Posterior vena cava (tissue), 2 donors: ENCODE measurements around the gene XRCC6. TPM values are rescaled to one million over a fixed set of nuclear protein-coding genes. Genes with fewer than 3 reads are reported as not detected.
A peak's percentile ranks its signal among the peaks of the same experiment; 100 is the strongest.
"Not testable (repeated sequence)": the region's sequence is repeated elsewhere in the genome, so short reads cannot be mapped to it uniquely, and the experiment has no call there.

Experiments used
- DNase-seq: peaks from one replicate; pipeline ENCODE4 v3.0.0-alpha.2; 2020; ENCODE audit warnings: low spot score
- intact Hi-C, 2 donors: fragments of 100-400 bp; cut with DNase I; formaldehyde crosslinking; loops; one replicate each; pipeline versions ENCODE4 v1.14.1 to v1.14.2; 2022 to 2023
- long read RNA-seq, 2 donors: library from polyadenylated mRNA; unstranded; transcript quantifications; one replicate each; pipeline ENCODE4 v2.0.0, GENCODE V29; 2020 to 2021
- total RNA-seq, 2 donors: library from RNA; stranded (reverse); fragmentation: NEBNext Ultra II Directional; extraction: Animal tissue kit (Norgen Biotek cat#: 25700); gene quantifications; one replicate each; pipeline ENCODE4 v1.2.1, GENCODE V29; 2021
- donor health status: DM: yes; HTN: yes; CAD: no.
- donor health status: DM: yes; HTN: yes; CAD: no.

The XRCC6 gene
- total RNA-seq: 100 to 1,000 TPM; 145 to 154 TPM
- long read RNA-seq, donor 1, transcript XRCC6-201 (12 exons, 2,709 nt): minor isoform, 7 of 132 reads
- long read RNA-seq, donor 1, transcript XRCC6-202 (13 exons, 2,296 nt): major isoform, 115 of 132 reads
- long read RNA-seq, donor 1, partial matches to known transcripts: 2 of 132 reads
- long read RNA-seq, donor 1, other reads (novel, unspliced or antisense): 8 of 132 reads
- long read RNA-seq, donor 2, transcript XRCC6-206 (12 exons, 2,148 nt): minor isoform, 10 of 1,016 reads
- long read RNA-seq, donor 2, transcript XRCC6-201 (12 exons, 2,709 nt): minor isoform, 39 of 1,016 reads
- long read RNA-seq, donor 2, transcript XRCC6-202 (13 exons, 2,296 nt): major isoform, 869 of 1,016 reads
- long read RNA-seq, donor 2, transcript XRCC6-205 (13 exons, 2,200 nt): minor isoform, 6 of 1,016 reads
- long read RNA-seq, donor 2, partial matches to known transcripts: 45 of 1,016 reads
- long read RNA-seq, donor 2, other reads (novel, unspliced or antisense): 46 of 1,016 reads

- DNase-seq: peak; percentile 100
- intact Hi-C loops: no loop called here
Observed at GRCh38 chr22:41621099-41621910, at the start of gene XRCC6. Gene XRCC6, plus strand, starts transcription at chr22:41621295. Its CDS starts 710 bp downstream, at chr22:41622005.

DNA sequence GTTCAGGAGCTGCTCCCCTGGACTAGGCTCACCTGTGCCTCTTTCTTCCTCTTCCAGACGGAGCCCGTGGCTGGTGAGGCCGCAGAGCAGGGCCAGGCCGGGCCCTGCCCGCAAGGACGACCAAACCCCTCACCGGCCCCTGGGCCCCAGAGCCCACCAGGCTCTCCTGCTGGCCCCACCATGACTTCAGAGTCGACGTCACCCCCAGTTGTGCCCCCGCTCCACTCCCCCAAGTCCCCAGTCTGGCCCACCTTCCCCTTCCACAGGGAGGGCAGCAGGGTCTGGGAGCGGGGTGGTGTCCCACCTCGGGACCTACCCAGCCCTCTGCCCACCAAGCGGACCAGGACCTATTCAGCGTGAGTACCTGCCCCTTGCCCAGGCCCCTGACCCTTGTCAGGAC lies 49.3 kb upstream of the XRCC6 start:
- intact Hi-C loops: no loop called here
- DNase-seq: no peak

- intact Hi-C loops, DNase-seq: not testable (repeated sequence)
Observed at GRCh38 chr22:41572305-41572704, 48.8 kb upstream of the XRCC6 start.

GRCh38 chr22:41573677-41574076 lies 47.4 kb upstream of the XRCC6 start:
- intact Hi-C loops: no loop called here
- DNase-seq: no peak

DNA sequence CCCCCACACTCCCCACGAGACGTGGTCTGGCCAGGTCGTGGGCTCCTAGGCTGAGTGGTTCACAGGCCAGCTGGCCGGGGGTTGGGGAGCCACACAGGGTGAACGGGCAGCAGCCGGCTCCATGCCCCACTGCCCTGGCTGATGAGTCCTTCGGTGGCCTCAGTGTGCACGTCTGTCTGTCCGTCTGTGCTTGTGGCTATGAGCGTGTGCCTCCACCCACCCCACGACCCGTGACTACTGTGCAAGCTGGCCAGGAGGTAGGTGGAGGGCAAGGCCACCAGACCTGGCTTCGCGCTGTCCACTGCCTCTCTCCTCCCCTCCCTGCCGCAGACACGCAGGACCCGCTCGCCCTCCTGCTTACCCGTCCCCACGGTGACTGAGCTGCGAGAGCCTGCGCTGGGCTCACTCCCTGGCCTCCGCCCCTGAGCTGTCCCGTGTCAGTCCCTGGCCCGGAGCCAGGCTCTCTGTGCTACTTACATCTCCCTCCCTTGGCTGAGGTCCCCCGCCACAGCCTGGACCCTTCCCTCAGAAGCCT lies 46.2 kb upstream of the XRCC6 start:
- intact Hi-C loops: no loop called here
- peak; percentile 92 for DNase-seq

GRCh38 chr22:41575533-41575932 lies 45.6 kb upstream of the XRCC6 start:
- DNase-seq: no peak
- intact Hi-C loops: no loop called here

DNA sequence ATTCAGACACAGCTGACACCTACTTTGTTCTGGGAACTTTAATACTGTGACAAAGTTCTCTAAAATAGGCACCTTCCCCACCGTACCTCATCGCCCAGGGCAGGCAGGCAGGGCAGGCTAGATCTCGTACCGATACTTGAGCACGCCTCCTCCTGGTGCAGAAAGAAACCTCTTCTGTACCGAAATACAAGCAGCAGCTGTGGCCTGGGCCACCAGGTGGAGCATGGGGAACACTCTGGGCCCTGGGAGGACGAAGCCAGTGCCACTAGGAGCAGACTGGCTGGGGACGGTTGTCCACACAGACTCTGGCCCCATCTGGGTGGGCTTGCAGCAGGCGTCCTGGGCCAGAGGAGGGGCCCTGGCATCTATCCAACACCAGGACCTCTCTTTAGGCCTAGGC lies 44.2 kb upstream of the XRCC6 start:
- intact Hi-C loops: no loop called here
- DNase-seq: no peak

GRCh38 chr22:41578114-41578513 lies 43.0 kb upstream of the XRCC6 start:
- intact Hi-C loops: no loop called here
- DNase-seq: no peak

DNA sequence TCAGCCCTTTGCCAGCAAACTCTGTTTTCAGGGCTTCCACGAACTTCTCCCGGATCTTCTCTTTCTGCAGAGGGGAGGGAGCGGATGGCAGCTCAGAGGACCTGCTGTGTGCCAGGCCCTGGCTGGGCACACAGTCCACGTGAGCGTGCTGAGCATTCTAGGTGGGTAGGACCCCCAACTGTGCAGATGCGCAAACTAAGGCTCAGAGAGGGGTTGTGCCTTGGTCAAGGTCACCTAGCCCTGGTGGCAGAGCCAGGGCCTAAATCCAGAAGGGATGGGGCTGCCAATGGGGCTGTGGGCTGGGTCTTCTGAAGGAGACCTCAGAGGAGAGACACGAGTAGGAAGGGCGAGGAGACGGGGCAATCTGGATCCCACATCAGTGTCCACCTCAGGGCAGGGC lies 42.3 kb upstream of the XRCC6 start:
- intact Hi-C loops: no loop called here
- DNase-seq: no peak

DNA sequence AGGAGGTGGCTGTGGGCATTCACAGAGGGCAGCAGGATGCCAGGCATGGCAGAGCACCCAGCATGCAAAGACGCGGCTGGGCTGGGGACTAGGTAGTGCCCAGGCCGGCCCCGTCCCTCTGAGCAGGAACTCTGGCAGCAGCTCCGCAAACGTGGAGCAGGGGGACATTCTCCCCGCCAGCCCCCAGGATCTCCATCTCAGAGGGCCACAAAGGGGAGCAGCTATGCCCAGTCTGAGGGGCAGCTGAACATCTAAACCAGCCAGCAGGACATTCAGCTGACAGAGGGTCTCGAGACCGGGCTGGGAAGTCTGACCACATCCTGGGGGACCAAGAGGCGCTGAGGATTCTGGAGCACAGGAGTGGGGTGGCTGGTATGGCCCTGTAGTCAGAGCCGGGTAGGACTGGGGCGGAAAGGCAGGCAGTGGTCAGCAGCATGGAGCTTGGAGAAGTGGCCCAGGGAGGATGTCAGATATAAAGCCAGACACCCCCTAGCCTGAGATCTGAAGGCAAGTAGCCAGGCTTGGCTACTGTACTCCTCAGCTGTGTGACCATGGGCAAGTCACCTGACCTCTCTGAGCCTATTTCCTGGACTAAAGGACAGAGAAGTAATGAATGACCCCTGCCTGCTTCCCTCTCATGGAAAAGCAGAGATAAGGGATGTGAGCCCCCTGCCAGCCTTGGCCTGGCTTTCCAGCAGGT lies 41.6 kb upstream of the XRCC6 start:
- intact Hi-C loops: no loop called here
- DNase-seq: no peak

GRCh38 chr22:41579997-41580355 lies 41.1 kb upstream of the XRCC6 start:
- no peak for DNase-seq
- intact Hi-C loops: no loop called here

DNA sequence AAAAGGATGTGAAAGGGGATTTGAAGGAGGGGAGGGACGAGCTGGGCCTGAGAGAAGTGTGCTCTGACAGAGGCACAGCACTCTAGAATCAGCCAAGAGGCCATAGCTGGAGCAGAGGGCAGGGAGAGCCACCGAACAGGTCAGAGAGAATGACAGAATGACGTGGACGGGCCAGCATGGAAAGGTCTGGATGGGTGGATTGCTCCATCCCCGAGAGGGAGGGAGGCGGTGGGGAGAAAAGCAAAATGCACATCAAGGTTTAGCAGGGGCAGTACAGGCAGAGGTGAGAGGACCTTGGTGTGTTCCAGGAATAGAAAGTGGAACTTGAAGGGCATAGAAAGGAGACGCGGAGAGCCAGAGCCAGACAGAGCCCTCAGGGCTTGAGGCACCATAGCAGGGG lies 38.4 kb upstream of the XRCC6 start:
- DNase-seq: no peak
- intact Hi-C loops: loop anchor here in 1 of 2 donors (1.0 kb wide), 1 partner anchor 45 kb away; no protein-coding TSS in a partner anchor

GRCh38 chr22:41584881-41585280 lies 36.2 kb upstream of the XRCC6 start:
- intact Hi-C loops: no loop called here
- no peak for DNase-seq

GRCh38 chr22:41585898-41586297 lies 35.2 kb upstream of the XRCC6 start:
- DNase-seq: no peak
- intact Hi-C loops: no loop called here

GRCh38 chr22:41587347-41587723 lies 33.8 kb upstream of the XRCC6 start:
- intact Hi-C loops: no loop called here

GRCh38 chr22:41589391-41590241 lies 31.5 kb upstream of the XRCC6 start, which contains the start of gene PMM1:
Gene PMM1, minus strand, starts transcription at chr22:41589840. Its CDS starts 35 bp downstream, at chr22:41589805.
- intact Hi-C loops: no loop called here
- peak; percentile 100 for DNase-seq

More at GRCh38 chr22:41587347-41587723, 33.8 kb upstream of the XRCC6 start:
- DNase-seq: no peak

DNA sequence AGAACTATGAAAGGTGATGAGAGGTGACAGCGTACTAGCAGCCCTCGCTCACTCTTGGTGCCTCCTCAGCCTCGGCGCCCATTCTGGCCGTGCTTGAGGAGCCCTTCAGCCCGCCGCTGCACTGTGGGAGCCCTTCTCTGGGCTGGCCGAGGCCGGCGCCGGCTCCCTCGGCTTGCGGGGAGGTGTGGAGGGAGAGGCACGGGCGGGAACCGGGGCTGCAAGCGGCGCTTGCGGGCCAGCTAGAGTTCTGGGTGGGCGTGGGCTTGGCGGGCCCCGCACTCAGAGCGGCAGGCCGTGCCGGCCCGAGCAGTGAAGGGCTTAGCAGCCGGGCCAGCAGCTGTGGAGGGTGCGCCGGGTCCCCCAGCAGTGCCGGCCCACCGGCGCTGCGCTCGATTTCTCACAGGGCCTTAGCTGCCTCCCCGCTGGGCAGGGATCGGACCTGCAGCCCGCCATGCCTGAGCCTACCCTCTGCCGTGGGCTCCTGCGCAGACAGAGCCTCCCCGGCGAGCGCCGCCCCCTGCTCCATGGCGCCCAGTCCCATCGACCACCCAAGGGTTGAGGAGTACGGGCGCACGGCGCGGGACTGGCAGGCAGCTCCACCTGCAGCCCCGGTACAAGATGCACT lies 27.6 kb upstream of the XRCC6 start:
- intact Hi-C loops: not testable (repeated sequence)

DNA sequence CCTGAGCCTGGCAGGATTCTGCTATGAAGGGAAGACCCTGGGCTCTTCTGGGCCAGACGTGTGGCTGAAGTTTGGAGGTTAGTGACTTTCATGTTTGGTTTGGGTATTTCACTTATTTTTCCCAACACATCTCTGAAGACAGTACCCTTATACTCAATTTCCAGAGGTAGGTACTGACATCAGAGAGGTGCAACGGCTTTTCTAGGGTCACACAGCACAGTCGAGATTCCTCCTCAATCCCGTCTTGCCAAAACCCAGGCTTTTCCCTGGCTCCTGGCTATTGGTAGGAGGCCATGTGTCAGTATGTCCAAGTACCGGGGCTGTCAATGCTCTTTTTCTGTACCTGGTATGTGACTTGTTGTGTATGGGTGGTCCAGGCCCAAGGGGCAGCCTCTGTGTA lies 25.4 kb upstream of the XRCC6 start:
- peak; percentile 9 for DNase-seq
- intact Hi-C loops: loop anchor here in 1 of 2 donors (5.0 kb wide), 1 partner anchor 53 kb away; the partner anchor contains the start of gene POLR3H

More for the DNA sequence above, 27.6 kb upstream of the XRCC6 start:
- DNase-seq: not testable (repeated sequence)
